Fibroblast of lung (primary cell): ENCODE data around the gene CRTAC1. TPM values are rescaled to one million over a fixed set of nuclear protein-coding genes. Genes with fewer than 3 reads are reported as not detected.

ENCODE experiments used
- DNase-seq, 2 donors: peaks; one replicate each; pipeline versions ENCODE4 v3.0.0 to v3.0.0-alpha.2; 2010; ENCODE audit warnings: low read depth in 2 of 2
- H2AFZ ChIP-seq: 2 replicates; pipeline ENCODE4 v1.5.1; 2012; ENCODE audit warnings: low read length, control low read depth, inconsistent platforms
- H3K27ac ChIP-seq: 2 replicates; pipeline ENCODE4 v1.5.1; 2011; ENCODE audit warnings: low read length, control low read depth; ENCODE audit not compliant: insufficient read depth
- H3K27me3 ChIP-seq: 2 replicates; pipeline ENCODE4 v1.5.1; 2011; ENCODE audit warnings: mild to moderate bottlenecking, low read length; ENCODE audit not compliant: control insufficient read depth, insufficient read depth
- H3K36me3 ChIP-seq: 2 replicates; pipeline ENCODE4 v1.5.1; 2011; ENCODE audit warnings: low read length; ENCODE audit not compliant: control insufficient read depth, insufficient read depth
- H3K4me1 ChIP-seq: 2 replicates; pipeline ENCODE4 v1.5.1; 2011; ENCODE audit warnings: low read length; ENCODE audit not compliant: control insufficient read depth, insufficient read depth; ENCODE audit errors: extremely low read depth
- H3K4me2 ChIP-seq: 2 replicates; pipeline ENCODE4 v1.5.1; 2011; ENCODE audit warnings: low read length, control low read depth; ENCODE audit not compliant: insufficient read depth; ENCODE audit errors: extremely low read depth
- H3K4me3 ChIP-seq, 4 experiments: fragments of 200-600 bp in 1 of 4; sonication (generic) in 1 of 4; replicated peaks in 1 of 4; 2 replicates each; pipeline ENCODE4 v1.5.1; 2011 to 2016; ENCODE audit warnings: low read length in 4 of 4, low read depth in 3 of 4, mild to moderate bottlenecking in 3 of 4, control low read depth in 2 of 4, inconsistent platforms in 1 of 4, mixed read lengths in 1 of 4; ENCODE audit not compliant: insufficient read depth in 1 of 4; ENCODE audit errors: control extremely low read depth in 1 of 4
- H3K79me2 ChIP-seq: 2 replicates; pipeline ENCODE4 v1.5.1; 2012; ENCODE audit warnings: mild to moderate bottlenecking, low read length, inconsistent platforms; ENCODE audit not compliant: control insufficient read depth, insufficient read depth
- H3K9ac ChIP-seq: 2 replicates; pipeline ENCODE4 v1.5.1; 2011; ENCODE audit warnings: mild to moderate bottlenecking, low read length, control low read depth; ENCODE audit not compliant: insufficient read depth
- H3K9me3 ChIP-seq: 2 replicates; pipeline ENCODE4 v1.5.1; 2012; ENCODE audit warnings: low read depth, low read length; ENCODE audit not compliant: control insufficient read depth, insufficient read depth
- H4K20me1 ChIP-seq: 2 replicates; pipeline ENCODE4 v1.5.1; 2011; ENCODE audit warnings: low read length; ENCODE audit not compliant: control insufficient read depth, insufficient read depth; ENCODE audit errors: extremely low read depth
- EZH2 ChIP-seq: IDR thresholded peaks from 2 replicates; pipeline ENCODE4 v1.5.1; 2012; ENCODE audit warnings: low read length, control low read depth, mild to moderate bottlenecking; ENCODE audit errors: missing control alignments
- polyA plus RNA-seq, 2 donors: library from polyadenylated mRNA; depleted of rRNA in 1 of 2; stranded (reverse) in 1 of 2; unstranded in 1 of 2; fragments of >200 nt; gene quantifications; 2 replicates each; pipeline ENCODE4 v1.2.1, GENCODE V29; 2011 to 2012; ENCODE audit warnings: missing spikeins in 1 of 2
- total RNA-seq: library from RNA; depleted of rRNA; stranded (reverse); fragments of >200 nt; gene quantifications from 2 replicates; pipeline ENCODE4 v1.2.1, GENCODE V29; 2014
- TF ChIP-seq, protein P1 (sequence below), 2 donors: IDR thresholded peaks in 1 of 2; conservative IDR thresholded peaks in 1 of 2; 1 replicate in 1 of 2; 2 replicates in 1 of 2; pipeline ENCODE4 v1.5.1; 2011 to 2012; ENCODE audit warnings: low read length in 2 of 2, control low read depth in 1 of 2, inconsistent platforms in 1 of 2, low read depth in 1 of 2, mild to moderate bottlenecking in 1 of 2

The CRTAC1 gene
- total and polyA plus RNA-seq, 2 donors (not counting 1 experiment from before 2014, with no cell fraction given), result not detected

DNA sequence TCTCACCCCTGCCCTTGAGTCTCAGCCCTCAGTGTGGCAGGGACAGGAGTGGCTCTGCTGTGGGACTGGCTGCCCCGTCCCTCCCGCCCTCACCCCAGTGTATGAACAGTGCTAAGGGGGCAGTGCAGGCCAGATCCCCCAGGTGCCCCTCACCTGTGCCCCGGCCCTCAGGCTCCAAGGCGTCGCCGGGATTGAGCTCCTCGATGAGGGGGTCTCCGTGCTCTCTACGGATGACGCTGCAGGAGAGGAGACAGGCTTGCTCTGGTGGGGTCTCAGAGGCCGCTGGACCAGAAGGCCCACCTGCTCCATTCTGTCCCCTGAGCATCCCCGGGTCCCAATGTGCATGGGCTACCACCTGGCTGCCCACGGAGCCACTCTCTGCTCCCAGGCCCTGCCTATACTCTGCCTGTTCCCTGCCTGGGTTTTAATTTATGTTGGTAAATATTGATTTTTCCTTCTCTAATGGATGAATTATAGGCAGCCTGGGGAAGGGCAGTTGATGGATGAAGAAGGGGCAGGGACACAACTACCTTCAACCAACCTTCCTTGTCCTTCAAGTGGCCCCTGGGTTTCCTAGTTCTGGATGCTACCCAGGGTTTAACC lies 133.6 kb downstream of the CRTAC1 start:
- no peak overlapping the region for H3K27ac ChIP-seq
- no peak overlapping the region for H2AFZ ChIP-seq
- no peaks in the 10 kb centered on the region for H3K27me3 ChIP-seq
- no peak overlapping the region for H3K9ac ChIP-seq
- no peak for DNase-seq
- no peaks in the 10 kb centered on the region for H3K9me3 ChIP-seq
- H3K79me2 ChIP-seq, result no peaks in the 10 kb centered on the region
- no peak overlapping the region for H3K4me3 ChIP-seq
- H4K20me1 ChIP-seq, result no peaks in the 10 kb centered on the region
- H3K4me1 ChIP-seq, result no peaks in the 10 kb centered on the region
- no peak overlapping the region for H3K4me2 ChIP-seq
- no peaks in the 10 kb centered on the region for H3K36me3 ChIP-seq
- TF ChIP-seq, protein P1, sequence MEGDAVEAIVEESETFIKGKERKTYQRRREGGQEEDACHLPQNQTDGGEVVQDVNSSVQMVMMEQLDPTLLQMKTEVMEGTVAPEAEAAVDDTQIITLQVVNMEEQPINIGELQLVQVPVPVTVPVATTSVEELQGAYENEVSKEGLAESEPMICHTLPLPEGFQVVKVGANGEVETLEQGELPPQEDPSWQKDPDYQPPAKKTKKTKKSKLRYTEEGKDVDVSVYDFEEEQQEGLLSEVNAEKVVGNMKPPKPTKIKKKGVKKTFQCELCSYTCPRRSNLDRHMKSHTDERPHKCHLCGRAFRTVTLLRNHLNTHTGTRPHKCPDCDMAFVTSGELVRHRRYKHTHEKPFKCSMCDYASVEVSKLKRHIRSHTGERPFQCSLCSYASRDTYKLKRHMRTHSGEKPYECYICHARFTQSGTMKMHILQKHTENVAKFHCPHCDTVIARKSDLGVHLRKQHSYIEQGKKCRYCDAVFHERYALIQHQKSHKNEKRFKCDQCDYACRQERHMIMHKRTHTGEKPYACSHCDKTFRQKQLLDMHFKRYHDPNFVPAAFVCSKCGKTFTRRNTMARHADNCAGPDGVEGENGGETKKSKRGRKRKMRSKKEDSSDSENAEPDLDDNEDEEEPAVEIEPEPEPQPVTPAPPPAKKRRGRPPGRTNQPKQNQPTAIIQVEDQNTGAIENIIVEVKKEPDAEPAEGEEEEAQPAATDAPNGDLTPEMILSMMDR (conservative IDR thresholded peaks at IDR 0.05 in 1 of 2, IDR thresholded peaks at IDR 0.05 in 1 of 2; ENCODE audit: low read depth in 1 of 2, low read length in 2 of 2), result no peak
- TF ChIP-seq EZH2, result no peak

DNA sequence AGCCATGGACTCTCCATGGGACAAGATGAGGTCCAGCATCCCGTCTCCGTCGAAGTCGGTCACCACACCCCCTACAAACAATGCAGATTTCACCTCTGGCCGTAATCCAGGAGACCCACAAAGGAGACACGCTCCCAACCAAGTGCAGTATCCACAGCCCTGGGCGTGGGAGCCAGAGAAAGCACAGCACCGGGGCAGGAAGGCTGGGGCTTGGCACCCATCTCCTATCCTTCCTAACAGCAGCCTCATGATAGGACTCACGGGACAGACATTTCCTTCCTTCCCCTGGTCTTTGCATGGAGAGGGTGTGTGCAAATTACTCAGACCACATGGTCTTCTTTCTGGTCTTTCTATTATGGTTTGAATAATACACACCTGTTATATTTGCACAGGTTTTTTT lies 134.5 kb downstream of the CRTAC1 start:
- Histone ChIP-seq H3K9me3 (no peaks in the 10 kb centered on the region), H3K4me3 (no peak overlapping the region), H3K9ac (no peak overlapping the region), H3K4me2 (no peak overlapping the region), H3K27ac (no peak overlapping the region), H2AFZ (no peak overlapping the region), H3K79me2 (no peaks in the 10 kb centered on the region), H3K27me3 (no peaks in the 10 kb centered on the region), H3K4me1 (no peaks in the 10 kb centered on the region), H4K20me1 (no peaks in the 10 kb centered on the region), H3K36me3 (no peaks in the 10 kb centered on the region)
- no peak for DNase-seq
- TF ChIP-seq, protein P1 (conservative IDR thresholded peaks at IDR 0.05 in 1 of 2, IDR thresholded peaks at IDR 0.05 in 1 of 2; ENCODE audit: low read depth in 1 of 2, low read length in 2 of 2), result no peak
- TF ChIP-seq EZH2, result no peak

DNA sequence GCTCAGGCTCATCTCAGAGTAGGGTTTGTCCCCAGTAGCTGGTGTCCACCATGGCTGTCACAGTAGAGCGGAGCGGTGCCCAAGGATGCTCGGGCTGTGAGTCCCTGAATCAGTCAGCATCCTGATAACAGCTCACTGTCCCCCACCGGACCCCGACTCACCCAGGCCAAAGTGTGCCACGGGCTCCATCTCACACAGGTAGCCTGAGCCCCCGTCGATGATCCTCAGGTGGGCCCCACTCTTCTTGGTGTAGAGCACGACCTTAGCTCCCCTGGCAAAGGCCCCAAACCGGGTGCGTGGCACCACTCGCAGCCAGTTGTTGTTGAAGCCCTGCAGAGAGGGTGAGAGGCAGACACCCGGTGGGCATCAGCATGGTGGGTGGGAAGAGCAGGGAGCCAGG lies 135.3 kb downstream of the CRTAC1 start:
- Histone ChIP-seq H3K4me1 (no peaks in the 10 kb centered on the region), H3K79me2 (no peaks in the 10 kb centered on the region), H4K20me1 (no peaks in the 10 kb centered on the region), H3K4me2 (no peak overlapping the region), H3K9me3 (no peaks in the 10 kb centered on the region), H3K27me3 (no peaks in the 10 kb centered on the region), H3K27ac (no peak overlapping the region), H2AFZ (no peak overlapping the region), H3K4me3 (no peak overlapping the region), H3K9ac (no peak overlapping the region), H3K36me3 (no peaks in the 10 kb centered on the region)
- DNase-seq, result no peak
- no peak for TF ChIP-seq EZH2
- TF ChIP-seq, protein P1 (conservative IDR thresholded peaks at IDR 0.05 in 1 of 2, IDR thresholded peaks at IDR 0.05 in 1 of 2; ENCODE audit: low read depth in 1 of 2, low read length in 2 of 2), result no peak
